Measurements from ENCODE around the gene C8B. TPM values are rescaled to one million over a fixed set of nuclear protein-coding genes. Genes with fewer than 3 reads are reported as not detected.

C8B gene
- total RNA-seq, 2 donors from 2014 or later, result not detected

DNA sequence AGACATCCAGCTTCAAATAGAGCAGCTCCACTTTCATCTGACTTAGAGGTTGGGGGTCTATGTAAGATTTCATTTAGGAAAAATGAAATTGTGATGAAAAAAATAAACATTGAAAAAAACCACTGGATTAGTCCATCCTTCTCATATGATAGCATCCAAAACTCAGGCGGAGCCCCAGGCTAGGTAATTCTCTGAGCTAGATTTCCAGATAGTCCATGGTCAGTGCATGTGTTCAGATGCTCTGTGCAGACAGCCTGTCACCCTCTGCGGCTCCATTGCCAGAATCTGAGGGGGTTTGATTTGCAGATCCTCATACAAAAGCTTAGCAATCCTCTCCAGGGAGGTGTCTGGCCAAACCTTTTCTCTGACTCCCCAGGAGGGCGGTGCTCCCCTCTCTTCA is 49.2 kb downstream of the C8B start:
- Mint-ChIP-seq H3K27ac (no peak overlapping the region), H3K36me3 (ENCODE audit: low read depth) (no peaks in the 10 kb centered on the region), H3K4me1 (no peaks in the 10 kb centered on the region), H3K4me3 (no peak overlapping the region), H3K27me3 (peaks cover 29% of the 10 kb centered on the region)
- ATAC-seq, result no peak
- no peaks in the 10 kb centered on the region for H3K9me3 ChIP-seq (ENCODE audit: control insufficient read depth, low read length, poor library complexity, severe bottlenecking)
- DNase-seq, result no peak

DNA sequence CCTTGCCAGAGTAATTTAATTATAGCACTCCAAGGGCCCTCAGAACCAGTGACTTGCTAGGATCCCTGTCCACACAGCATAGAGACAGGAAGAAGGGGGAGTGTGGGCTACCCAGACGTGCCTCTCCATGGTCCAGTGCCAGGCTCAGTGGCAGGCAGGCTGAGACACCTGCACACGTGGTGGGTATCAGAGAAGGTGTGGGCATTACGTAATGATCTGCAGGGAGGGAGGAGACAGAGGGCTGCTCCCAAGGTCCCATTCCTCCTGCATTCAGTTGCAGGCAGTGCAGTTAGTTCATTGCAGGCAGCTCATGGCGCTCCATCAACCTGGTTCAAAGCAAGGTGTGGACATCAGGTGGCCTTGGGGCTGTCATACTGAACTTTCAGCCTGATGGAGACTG is 49.9 kb downstream of the C8B start:
- peaks cover 27% of the 10 kb centered on the region for H3K27me3 Mint-ChIP-seq
- DNase-seq (no peak), ATAC-seq (no peak)
- no peaks in the 10 kb centered on the region for H3K4me1 Mint-ChIP-seq
- H3K27ac Mint-ChIP-seq, result no peak overlapping the region
- H3K9me3 ChIP-seq (ENCODE audit: control insufficient read depth, low read length, poor library complexity, severe bottlenecking), result no peaks in the 10 kb centered on the region
- no peak overlapping the region for H3K4me3 Mint-ChIP-seq
- no peaks in the 10 kb centered on the region for H3K36me3 Mint-ChIP-seq (ENCODE audit: low read depth)

DNA sequence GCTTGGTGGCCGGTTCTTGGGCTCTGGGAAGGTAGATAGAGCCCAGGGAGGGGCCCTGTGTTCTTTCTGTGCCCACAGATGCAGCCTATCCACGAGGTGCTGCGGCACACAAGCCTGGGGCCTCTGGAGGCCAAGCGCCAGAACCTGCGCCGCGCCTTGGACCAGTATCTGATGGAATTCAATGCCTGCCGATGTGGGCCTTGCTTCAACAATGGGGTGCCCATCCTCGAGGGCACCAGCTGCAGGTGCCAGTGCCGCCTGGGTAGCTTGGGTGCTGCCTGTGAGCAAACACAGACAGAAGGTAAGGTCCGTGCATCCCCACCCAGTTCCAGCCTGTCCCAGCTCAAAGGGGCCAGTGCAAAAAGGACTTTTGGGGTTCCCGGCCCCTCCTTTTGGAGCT is 53.5 kb downstream of the C8B start:
- ATAC-seq (no peak), DNase-seq (no peak)
- Mint-ChIP-seq H3K36me3 (ENCODE audit: low read depth) (no peaks in the 10 kb centered on the region), H3K27ac (no peak overlapping the region), H3K4me1 (no peaks in the 10 kb centered on the region), H3K27me3 (peaks cover 38% of the 10 kb centered on the region), H3K4me3 (no peak overlapping the region)
- no peaks in the 10 kb centered on the region for H3K9me3 ChIP-seq (ENCODE audit: control insufficient read depth, low read length, poor library complexity, severe bottlenecking)

DNA sequence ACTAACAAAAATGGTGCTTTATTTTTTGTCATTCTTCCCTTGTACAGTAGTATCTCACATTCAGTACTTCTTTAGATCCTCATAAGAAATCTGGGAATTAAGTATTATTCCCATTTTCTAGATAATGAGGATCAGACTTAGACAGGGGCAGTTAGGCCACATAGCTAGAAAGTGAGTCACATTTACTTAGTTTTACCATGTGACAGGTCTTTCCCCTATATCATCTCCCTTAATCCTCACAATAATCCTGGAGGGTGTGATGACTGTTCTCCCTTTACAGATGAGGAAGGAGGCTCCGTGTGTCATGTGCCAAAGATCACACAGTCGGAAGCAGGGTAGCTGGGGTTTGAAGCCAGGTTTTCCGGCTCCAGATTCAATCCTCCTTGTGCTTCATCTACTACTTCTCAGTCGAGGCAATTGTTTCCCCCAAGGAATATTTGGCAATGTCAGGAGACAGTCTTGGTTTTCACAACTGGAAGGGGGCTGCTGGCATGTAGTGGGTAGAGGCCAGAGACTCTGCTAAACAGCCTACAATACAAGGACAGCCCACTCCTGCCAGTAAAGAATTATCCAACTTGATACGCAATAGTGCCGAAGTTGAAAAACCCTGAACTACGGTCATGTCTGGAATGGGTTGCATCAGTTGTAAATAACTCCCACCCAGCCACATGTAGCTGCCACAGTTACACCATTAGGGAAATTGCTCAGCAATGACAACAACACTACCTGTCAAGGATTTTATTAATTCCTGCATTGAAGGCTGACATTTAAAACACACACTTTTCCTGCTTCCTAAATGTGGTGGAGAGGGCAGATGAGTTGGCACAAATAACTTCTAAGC is 54.5 kb downstream of the C8B start:
- H3K27ac Mint-ChIP-seq, result no peak overlapping the region

DNA sequence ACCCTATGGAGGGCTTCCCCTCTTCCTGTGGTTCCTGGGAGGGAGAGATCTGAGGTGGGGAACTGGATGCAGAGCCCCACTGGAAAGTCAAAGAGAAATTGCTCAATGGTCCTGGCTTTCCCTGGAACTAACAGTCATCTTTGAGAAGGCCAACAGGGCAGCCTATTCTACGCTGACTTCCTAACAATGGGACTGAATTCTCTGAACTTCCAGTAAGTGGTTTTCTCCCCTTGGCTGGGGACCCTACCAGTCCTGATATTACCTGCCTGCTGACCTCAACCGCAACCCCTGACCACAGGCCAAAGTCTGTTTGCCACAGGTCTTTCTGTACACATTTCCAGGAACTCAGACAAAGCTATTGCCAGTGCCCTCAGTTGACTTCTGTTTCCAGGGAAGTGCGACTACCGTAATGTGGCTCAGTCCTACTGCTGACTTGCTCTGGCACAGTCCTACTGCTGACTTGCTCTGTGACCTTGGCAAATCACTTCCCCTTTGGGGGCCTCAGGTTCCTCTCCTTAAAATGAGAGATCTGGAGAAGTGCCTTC is 55.3 kb downstream of the C8B start:
- Mint-ChIP-seq H3K36me3 (ENCODE audit: low read depth) (no peaks in the 10 kb centered on the region), H3K27ac (no peak overlapping the region), H3K27me3 (peaks cover 32% of the 10 kb centered on the region), H3K4me1 (no peaks in the 10 kb centered on the region), H3K4me3 (no peak overlapping the region)
- DNase-seq, result no peak
- no peaks in the 10 kb centered on the region for H3K9me3 ChIP-seq (ENCODE audit: control insufficient read depth, low read length, poor library complexity, severe bottlenecking)
- ATAC-seq, result no peak

More for the DNA sequence above, 54.5 kb downstream of the C8B start:
- Mint-ChIP-seq H3K4me3 (no peak overlapping the region), H3K4me1 (no peaks in the 10 kb centered on the region), H3K27me3 (peaks cover 39% of the 10 kb centered on the region), H3K36me3 (ENCODE audit: low read depth) (no peaks in the 10 kb centered on the region)
- no peak for DNase-seq
- H3K9me3 ChIP-seq (ENCODE audit: control insufficient read depth, low read length, poor library complexity, severe bottlenecking), result no peaks in the 10 kb centered on the region
- no peak for ATAC-seq

DNA sequence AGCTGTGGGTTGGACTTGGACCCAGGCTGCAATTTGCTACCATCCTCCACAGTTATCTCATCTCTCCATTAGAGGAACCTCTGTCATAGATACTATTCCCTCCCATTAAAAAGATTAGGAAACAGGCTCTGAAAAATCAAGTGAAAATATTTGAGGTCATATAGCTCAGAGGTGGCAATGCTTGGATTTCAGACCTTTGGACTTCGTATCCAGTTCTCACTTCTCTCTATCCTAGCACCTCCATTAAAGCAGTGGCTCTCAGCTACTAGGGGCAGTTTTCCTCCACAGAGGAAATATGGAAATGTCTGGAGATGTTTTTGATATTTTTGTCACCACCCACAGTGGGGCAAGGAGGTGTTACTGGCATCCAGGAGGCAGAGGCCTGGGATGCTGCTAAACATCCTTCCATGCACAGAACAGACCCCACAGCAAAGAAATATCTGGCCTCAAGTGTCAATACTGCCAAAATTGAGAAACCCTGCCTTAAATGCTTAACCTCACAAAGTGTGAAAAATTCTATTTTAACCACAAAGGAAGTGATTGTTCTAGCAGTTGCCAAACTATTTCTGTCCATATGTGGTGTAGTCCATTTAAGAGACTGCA is 57.1 kb downstream of the C8B start:
- H3K9me3 ChIP-seq (ENCODE audit: control insufficient read depth, low read length, poor library complexity, severe bottlenecking), result no peaks in the 10 kb centered on the region
- Mint-ChIP-seq H3K4me3 (no peak overlapping the region), H3K4me1 (no peaks in the 10 kb centered on the region), H3K27me3 (peaks cover 40% of the 10 kb centered on the region), H3K27ac (no peak overlapping the region), H3K36me3 (ENCODE audit: low read depth) (no peaks in the 10 kb centered on the region)
- ATAC-seq (no peak), DNase-seq (no peak)

DNA sequence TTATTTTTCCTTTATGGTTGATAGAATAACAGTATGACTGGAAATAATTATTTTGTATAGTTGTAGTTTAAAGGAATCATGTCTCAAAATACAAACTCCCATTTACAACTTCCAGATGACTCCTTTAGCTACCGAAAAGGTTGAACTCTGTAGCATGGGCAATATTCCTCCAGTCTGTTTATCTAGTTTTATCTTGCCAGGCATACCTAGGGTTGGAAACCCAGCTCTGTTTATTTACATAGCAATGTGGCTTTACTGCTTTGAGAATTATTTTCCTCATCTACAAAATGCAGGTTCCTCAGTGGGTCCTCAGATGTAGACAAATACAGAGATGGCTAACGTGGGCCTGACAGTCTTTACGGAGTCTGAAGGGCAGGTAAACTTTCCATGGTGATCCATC is 60.1 kb downstream of the C8B start:
- Mint-ChIP-seq H3K27ac (no peak overlapping the region), H3K4me3 (no peak overlapping the region), H3K27me3 (peaks cover 33% of the 10 kb centered on the region), H3K4me1 (no peaks in the 10 kb centered on the region), H3K36me3 (ENCODE audit: low read depth) (no peaks in the 10 kb centered on the region)
- DNase-seq, result no peak
- ATAC-seq, result no peak
- no peaks in the 10 kb centered on the region for H3K9me3 ChIP-seq (ENCODE audit: control insufficient read depth, low read length, poor library complexity, severe bottlenecking)

DNA sequence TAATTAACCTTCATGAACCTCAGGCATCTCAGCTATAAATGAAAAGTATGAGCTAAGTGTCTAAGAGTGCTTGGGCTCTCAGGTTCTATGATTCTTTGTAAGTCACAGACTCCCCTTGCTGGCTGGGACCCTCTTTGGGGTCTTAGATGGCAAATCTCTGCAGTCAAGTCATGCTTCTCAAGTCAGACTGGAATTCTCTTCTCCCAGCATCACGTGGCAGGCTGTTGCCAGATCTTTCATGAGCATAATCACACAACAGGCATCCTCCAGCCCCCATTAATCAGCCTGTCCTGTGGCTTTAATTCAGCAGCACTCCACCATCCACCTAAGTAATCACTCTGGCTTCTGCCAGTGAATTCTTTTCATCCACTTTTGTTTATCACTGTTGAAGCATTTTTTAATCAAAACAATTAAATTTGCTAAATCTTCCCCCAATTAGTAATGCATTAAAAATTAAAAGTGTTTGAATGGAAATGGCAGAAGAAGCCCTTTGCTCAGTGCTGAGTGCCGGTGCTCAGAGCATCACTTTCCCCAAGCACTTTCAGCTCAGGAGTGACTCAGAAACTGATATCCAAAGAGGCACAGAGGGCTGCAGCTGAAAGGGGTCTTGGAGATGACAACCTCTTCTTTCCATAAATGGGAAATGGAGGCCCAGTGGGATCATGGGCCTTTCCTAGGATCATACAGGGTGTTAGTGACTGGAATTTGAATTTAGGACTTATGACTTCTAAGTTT is 61.0 kb downstream of the C8B start:
- no peak for DNase-seq
- Mint-ChIP-seq H3K4me1 (no peaks in the 10 kb centered on the region), H3K27me3 (peaks cover 34% of the 10 kb centered on the region), H3K36me3 (ENCODE audit: low read depth) (no peaks in the 10 kb centered on the region), H3K4me3 (no peak overlapping the region), H3K27ac (no peak overlapping the region)
- no peak for ATAC-seq
- H3K9me3 ChIP-seq (ENCODE audit: control insufficient read depth, low read length, poor library complexity, severe bottlenecking), result no peaks in the 10 kb centered on the region

DNA sequence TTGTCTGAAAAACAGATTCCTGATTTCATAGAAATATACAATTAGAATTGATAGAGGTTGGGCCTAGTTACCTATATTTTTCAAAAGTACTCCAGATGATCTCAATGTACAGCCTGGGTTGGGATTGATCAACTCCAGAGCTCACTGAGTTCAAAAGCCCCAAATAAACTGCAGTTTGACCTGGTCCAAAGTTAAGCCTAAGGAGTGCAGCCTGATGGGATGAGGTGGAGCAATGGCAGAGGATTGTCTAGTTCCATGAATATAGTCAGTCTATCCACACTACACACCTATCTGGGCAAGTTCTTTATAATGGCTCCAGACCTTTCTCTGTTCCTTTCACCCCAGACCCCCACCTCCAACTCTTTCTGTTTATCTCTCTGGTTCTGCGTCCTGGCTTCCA is 62.0 kb downstream of the C8B start:
- Mint-ChIP-seq H3K27me3 (peaks cover 37% of the 10 kb centered on the region), H3K36me3 (ENCODE audit: low read depth) (no peaks in the 10 kb centered on the region), H3K4me3 (no peak overlapping the region), H3K4me1 (no peaks in the 10 kb centered on the region), H3K27ac (no peak overlapping the region)
- ATAC-seq (no peak), DNase-seq (no peak)
- H3K9me3 ChIP-seq (ENCODE audit: control insufficient read depth, low read length, poor library complexity, severe bottlenecking), result no peaks in the 10 kb centered on the region

DNA sequence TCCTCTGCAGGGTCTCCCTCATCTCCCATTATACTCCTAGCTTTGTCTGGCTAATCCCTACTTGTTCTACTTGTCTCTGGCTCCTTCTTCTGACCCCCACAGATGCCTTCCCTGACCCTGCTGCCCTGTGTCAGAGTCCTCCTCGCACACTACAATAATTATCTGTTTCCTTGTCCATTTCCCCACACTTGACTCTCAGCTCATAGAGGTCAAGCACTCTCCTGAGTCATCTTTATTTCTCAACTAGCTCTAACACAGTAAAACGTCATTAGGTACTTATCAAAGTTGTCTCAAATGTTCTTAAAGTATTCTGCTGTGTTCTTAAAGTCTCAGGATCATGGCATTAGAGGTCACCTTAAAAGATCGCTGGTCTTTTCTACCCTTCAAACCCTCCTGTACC is 64.1 kb downstream of the C8B start:
- H3K4me1 Mint-ChIP-seq, result no peaks in the 10 kb centered on the region
- H3K27ac Mint-ChIP-seq, result no peak overlapping the region
- peaks cover 37% of the 10 kb centered on the region for H3K27me3 Mint-ChIP-seq
- no peaks in the 10 kb centered on the region for H3K36me3 Mint-ChIP-seq (ENCODE audit: low read depth)
- no peak overlapping the region for H3K4me3 Mint-ChIP-seq
- ATAC-seq (no peak), DNase-seq (no peak)
- H3K9me3 ChIP-seq (ENCODE audit: control insufficient read depth, low read length, poor library complexity, severe bottlenecking), result no peaks in the 10 kb centered on the region

DNA sequence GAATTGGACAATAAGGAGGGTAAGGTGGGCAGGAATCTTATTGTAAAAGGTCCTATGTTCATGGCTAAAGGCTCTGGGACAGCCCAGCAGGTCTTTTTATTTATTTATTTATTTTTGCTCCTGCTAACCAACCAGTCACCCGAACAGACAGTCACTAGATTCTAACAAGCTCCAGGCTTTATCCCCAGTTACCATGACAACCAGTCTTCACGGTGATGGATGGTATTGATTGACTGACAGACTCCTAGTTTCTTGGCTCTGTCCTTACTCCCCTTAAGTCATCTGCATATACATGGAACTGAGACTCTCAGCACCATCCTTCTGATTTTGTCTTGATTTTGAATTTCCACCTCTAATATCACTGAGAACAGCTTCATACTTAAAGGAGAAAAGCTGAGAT is 66.9 kb downstream of the C8B start:
- Mint-ChIP-seq H3K4me1 (no peaks in the 10 kb centered on the region), H3K4me3 (no peak overlapping the region), H3K27me3 (peaks cover 30% of the 10 kb centered on the region)

DNA sequence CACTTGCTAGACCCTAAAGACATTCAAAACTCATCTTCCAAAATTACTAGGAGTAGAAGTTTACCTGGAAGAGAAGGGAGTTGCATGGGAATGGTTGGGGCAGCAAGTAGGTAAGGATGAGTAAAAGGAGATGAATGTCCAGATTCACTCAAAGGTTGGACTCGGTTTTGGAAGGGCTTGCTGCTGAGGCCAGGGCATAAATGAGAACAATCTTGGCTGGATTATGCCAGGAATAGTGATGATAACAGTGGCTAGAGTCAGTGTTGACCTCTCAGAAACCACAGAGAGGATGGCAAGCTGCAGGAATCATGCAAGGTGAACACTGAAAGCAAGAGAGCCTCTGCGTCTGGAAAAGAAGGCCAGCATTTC is 67.8 kb downstream of the C8B start:
- H3K27ac Mint-ChIP-seq, result no peak overlapping the region
- no peak for DNase-seq
- no peak for ATAC-seq
- H3K36me3 Mint-ChIP-seq (ENCODE audit: low read depth), result no peaks in the 10 kb centered on the region
- no peaks in the 10 kb centered on the region for H3K9me3 ChIP-seq (ENCODE audit: control insufficient read depth, low read length, poor library complexity, severe bottlenecking)
- no peak overlapping the region for H3K4me3 Mint-ChIP-seq
- no peaks in the 10 kb centered on the region for H3K4me1 Mint-ChIP-seq
- H3K27me3 Mint-ChIP-seq, result peaks cover 25% of the 10 kb centered on the region

More for the DNA sequence above, 66.9 kb downstream of the C8B start:
- DNase-seq (no peak), ATAC-seq (no peak)
- H3K9me3 ChIP-seq (ENCODE audit: control insufficient read depth, low read length, poor library complexity, severe bottlenecking), result no peaks in the 10 kb centered on the region
- Mint-ChIP-seq H3K27ac (no peak overlapping the region), H3K36me3 (ENCODE audit: low read depth) (no peaks in the 10 kb centered on the region)

DNA sequence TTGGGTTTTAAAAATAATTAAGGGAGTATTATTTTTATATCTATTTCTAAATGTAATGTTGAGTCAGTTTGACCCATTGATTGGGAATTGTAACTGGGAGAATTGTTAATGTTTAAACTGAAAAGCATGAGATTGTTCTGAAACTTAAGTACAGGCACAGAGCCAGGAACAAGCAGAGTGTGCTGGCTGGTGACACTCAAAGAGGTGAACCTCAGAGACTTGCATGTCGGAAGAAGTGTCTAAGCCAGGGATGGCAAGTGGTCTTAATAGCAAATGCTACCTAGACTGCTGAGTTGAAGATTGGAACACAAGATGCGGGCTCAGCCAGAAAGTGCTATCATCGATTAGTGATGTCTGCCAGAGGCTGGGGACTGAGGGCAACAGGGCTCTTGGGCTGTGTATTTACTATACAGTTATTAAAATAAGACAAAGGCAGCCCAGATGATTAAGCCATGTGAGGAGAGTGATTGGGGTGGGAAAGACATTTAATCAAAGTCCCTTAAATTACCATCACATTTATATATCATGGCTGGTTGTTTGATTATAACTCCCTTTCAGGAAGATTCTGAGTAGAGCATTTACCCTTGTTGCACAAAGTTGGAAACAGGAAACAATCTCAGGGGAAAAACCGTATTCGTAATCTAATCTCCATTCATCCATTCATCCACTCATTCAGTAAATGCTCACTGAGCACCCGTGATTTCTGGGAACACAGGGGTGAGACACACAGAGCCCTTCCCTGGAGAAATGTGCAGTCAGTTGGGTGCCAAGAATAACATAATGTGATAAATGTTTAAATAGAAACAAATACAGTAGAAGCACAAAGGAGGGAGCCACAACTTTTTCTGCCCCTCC is 68.4 kb downstream of the C8B start:
- no peak for ATAC-seq
- no peak for DNase-seq
- Mint-ChIP-seq H3K36me3 (ENCODE audit: low read depth) (no peaks in the 10 kb centered on the region), H3K27ac (no peak overlapping the region), H3K27me3 (peaks cover 22% of the 10 kb centered on the region), H3K4me1 (no peaks in the 10 kb centered on the region), H3K4me3 (no peak overlapping the region)
- H3K9me3 ChIP-seq (ENCODE audit: control insufficient read depth, low read length, poor library complexity, severe bottlenecking), result no peaks in the 10 kb centered on the region
